ENCODE measurements around the gene ZNF319. TPM values are rescaled to one million over a fixed set of nuclear protein-coding genes. Genes with fewer than 3 reads are reported as not detected.

ZNF319 gene
- total RNA-seq, 1 experiment from 2014 or later = 5.5 TPM

DNA sequence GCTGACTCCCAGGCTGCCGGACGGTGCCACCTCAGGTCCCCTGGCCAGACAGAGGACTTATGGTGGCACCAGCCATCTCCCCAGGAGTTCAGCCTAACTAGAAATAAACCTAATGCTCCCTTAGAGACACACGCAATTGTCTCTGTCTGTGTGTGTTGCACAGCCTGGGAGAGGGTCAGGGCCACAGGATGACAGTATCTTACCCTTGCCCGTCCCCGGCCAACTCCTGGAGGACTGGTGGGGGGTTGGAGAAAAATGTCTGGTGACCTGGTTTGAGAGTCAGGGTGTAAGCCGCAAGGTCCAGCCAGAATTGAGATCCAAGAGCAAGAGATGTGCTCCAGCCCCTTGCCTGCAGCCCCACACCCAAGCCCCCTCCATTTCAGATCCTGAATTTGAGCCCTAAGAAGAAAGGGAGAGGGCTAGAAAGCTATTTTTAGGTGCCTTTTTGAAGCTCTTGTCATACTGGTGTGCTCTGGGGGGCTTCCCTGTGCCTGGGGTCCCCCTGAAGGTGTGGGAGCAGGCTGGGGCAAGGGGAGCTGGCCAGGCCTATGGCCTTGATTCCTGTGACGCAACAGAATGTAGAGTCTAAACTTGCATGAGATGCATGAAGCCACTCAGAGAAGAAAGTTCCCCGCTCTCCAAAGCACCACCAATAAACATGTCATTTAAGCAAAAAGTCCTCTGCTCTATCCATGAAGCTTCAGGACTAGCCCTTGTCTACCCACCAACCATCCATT lies 12.9 kb downstream of the ZNF319 start:
- no peaks in the 10 kb centered on the region for H3K9me3 Mint-ChIP-seq
- ATAC-seq (no peak), DNase-seq (ENCODE audit: low spot score) (no peak)
- TF ChIP-seq OVOL2 (CRISPR knock-in tag; IDR thresholded peaks at IDR 0.05; ENCODE audit: borderline replicate concordance) (no peak), ESRRA (CRISPR knock-in tag; IDR thresholded peaks at IDR 0.05; ENCODE audit: borderline replicate concordance) (no peak), E2F4 (CRISPR knock-in tag; IDR thresholded peaks at IDR 0.05; ENCODE audit: borderline replicate concordance, low read depth) (no peak), ZNF671 (CRISPR knock-in tag; IDR thresholded peaks at IDR 0.05) (no peak), ZNF317 (CRISPR knock-in tag; IDR thresholded peaks at IDR 0.05; ENCODE audit: borderline replicate concordance, low read depth) (no peak), NR2C2 (CRISPR knock-in tag; IDR thresholded peaks at IDR 0.05) (no peak), ZNF121 (CRISPR knock-in tag; IDR thresholded peaks at IDR 0.05) (no peak), CREM (CRISPR knock-in tag; IDR thresholded peaks at IDR 0.05) (no peak), IRF2 (CRISPR knock-in tag; IDR thresholded peaks at IDR 0.05; ENCODE audit: borderline replicate concordance, low read depth) (no peak), ATF1 (CRISPR knock-in tag; IDR thresholded peaks at IDR 0.05) (no peak), ELF4 (CRISPR knock-in tag; IDR thresholded peaks at IDR 0.05; ENCODE audit: low read depth) (no peak), ETV6 (CRISPR knock-in tag; IDR thresholded peaks at IDR 0.05) (no peak), TEAD1 (CRISPR knock-in tag; IDR thresholded peaks at IDR 0.05) (no peak), PRDM15 (CRISPR knock-in tag; IDR thresholded peaks at IDR 0.05) (no peak)
- TF ChIP-seq, protein P1, sequence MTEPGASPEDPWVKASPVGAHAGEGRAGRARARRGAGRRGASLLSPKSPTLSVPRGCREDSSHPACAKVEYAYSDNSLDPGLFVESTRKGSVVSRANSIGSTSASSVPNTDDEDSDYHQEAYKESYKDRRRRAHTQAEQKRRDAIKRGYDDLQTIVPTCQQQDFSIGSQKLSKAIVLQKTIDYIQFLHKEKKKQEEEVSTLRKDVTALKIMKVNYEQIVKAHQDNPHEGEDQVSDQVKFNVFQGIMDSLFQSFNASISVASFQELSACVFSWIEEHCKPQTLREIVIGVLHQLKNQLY (CRISPR knock-in tag; IDR thresholded peaks at IDR 0.05) = no peak
- TF ChIP-seq, protein P2, sequence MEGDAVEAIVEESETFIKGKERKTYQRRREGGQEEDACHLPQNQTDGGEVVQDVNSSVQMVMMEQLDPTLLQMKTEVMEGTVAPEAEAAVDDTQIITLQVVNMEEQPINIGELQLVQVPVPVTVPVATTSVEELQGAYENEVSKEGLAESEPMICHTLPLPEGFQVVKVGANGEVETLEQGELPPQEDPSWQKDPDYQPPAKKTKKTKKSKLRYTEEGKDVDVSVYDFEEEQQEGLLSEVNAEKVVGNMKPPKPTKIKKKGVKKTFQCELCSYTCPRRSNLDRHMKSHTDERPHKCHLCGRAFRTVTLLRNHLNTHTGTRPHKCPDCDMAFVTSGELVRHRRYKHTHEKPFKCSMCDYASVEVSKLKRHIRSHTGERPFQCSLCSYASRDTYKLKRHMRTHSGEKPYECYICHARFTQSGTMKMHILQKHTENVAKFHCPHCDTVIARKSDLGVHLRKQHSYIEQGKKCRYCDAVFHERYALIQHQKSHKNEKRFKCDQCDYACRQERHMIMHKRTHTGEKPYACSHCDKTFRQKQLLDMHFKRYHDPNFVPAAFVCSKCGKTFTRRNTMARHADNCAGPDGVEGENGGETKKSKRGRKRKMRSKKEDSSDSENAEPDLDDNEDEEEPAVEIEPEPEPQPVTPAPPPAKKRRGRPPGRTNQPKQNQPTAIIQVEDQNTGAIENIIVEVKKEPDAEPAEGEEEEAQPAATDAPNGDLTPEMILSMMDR (IDR thresholded peaks at IDR 0.05) = no peak
- TF ChIP-seq, protein P3, sequence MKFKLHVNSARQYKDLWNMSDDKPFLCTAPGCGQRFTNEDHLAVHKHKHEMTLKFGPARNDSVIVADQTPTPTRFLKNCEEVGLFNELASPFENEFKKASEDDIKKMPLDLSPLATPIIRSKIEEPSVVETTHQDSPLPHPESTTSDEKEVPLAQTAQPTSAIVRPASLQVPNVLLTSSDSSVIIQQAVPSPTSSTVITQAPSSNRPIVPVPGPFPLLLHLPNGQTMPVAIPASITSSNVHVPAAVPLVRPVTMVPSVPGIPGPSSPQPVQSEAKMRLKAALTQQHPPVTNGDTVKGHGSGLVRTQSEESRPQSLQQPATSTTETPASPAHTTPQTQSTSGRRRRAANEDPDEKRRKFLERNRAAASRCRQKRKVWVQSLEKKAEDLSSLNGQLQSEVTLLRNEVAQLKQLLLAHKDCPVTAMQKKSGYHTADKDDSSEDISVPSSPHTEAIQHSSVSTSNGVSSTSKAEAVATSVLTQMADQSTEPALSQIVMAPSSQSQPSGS (CRISPR knock-in tag; IDR thresholded peaks at IDR 0.05; ENCODE audit: borderline replicate concordance, low read depth) = no peak
- TF ChIP-seq, protein P4, sequence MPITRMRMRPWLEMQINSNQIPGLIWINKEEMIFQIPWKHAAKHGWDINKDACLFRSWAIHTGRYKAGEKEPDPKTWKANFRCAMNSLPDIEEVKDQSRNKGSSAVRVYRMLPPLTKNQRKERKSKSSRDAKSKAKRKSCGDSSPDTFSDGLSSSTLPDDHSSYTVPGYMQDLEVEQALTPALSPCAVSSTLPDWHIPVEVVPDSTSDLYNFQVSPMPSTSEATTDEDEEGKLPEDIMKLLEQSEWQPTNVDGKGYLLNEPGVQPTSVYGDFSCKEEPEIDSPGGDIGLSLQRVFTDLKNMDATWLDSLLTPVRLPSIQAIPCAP (CRISPR knock-in tag; IDR thresholded peaks at IDR 0.05) = no peak
- TF ChIP-seq, protein P5, sequence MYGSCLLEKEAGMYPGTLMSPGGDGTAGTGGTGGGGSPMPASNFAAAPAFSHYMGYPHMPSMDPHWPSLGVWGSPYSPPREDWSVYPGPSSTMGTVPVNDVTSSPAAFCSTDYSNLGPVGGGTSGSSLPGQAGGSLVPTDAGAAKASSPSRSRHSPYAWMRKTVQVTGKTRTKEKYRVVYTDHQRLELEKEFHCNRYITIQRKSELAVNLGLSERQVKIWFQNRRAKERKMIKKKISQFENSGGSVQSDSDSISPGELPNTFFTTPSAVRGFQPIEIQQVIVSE (CRISPR knock-in tag; IDR thresholded peaks at IDR 0.05; ENCODE audit: borderline replicate concordance) = no peak
- H3K4me3 Mint-ChIP-seq = no peak overlapping the region
- CTCF ChIA-PET = interaction anchor here (0.9 to 2.2 kb wide), 4 partner anchors 10 to 192 kb away, joined by 3 to 5 read pairs (median 4); no protein-coding TSS in a partner anchor
- peaks cover 48% of the 10 kb centered on the region for H3K27me3 Mint-ChIP-seq (ENCODE audit: low read depth)
- POLR2A ChIA-PET = no interaction called here
- H3K36me3 Mint-ChIP-seq = no peaks in the 10 kb centered on the region
- H3K27ac Mint-ChIP-seq = no peak overlapping the region
- peaks cover 13% of the 10 kb centered on the region for H3K4me1 Mint-ChIP-seq
